Measurements from ENCODE around the gene XBP1. TPM values are rescaled to one million over a fixed set of nuclear protein-coding genes. Genes with fewer than 3 reads are reported as not detected.

XBP1 gene
- total and polyA plus RNA-seq, 2 of the 13 experiments (the other 11 are each of a cell fraction or from before 2014, with no cell fraction given): 416 to 427 TPM

- TF ChIP-seq ZBTB34 (CRISPR knock-in tag; IDR thresholded peaks at IDR 0.05) (no peak), HNF1A (IDR thresholded peaks at IDR 0.05; ENCODE audit: low read depth) (peak; percentile 98), HNF1A (CRISPR knock-in tag; IDR thresholded peaks at IDR 0.05; ENCODE audit: borderline replicate concordance) (peak; percentile 98), MEF2D (CRISPR knock-in tag; IDR thresholded peaks at IDR 0.05) (peak; percentile 19; the same call in 1 of the 2 replicates), MTF1 (CRISPR knock-in tag; IDR thresholded peaks at IDR 0.05) (no peak), IRX3 (CRISPR knock-in tag; IDR thresholded peaks at IDR 0.05; ENCODE audit: borderline replicate concordance, low read depth) (no peak), HES4 (CRISPR knock-in tag; IDR thresholded peaks at IDR 0.05; ENCODE audit: borderline replicate concordance) (no peak), TAF1 (CRISPR knock-in tag; IDR thresholded peaks at IDR 0.05) (no peak), ZSCAN29 (CRISPR knock-in tag; conservative IDR thresholded peaks at IDR 0.05) (peak; percentile 92), ZNF839 (CRISPR knock-in tag; IDR thresholded peaks at IDR 0.05; ENCODE audit: borderline replicate concordance) (no peak), ZNF275 (CRISPR knock-in tag; IDR thresholded peaks at IDR 0.05; ENCODE audit: borderline replicate concordance) (no peak), ZNF747 (CRISPR knock-in tag; IDR thresholded peaks at IDR 0.05; ENCODE audit: borderline replicate concordance) (0 out of 2 replicates have a peak, but pooled peaks have one; percentile 3), SP140L (CRISPR knock-in tag; IDR thresholded peaks at IDR 0.05; ENCODE audit: borderline replicate concordance) (no peak), ZNF460 (CRISPR knock-in tag; IDR thresholded peaks at IDR 0.05; ENCODE audit: borderline replicate concordance) (no peak), NR2F1 (CRISPR knock-in tag; IDR thresholded peaks at IDR 0.05) (no peak), DBP (CRISPR knock-in tag; IDR thresholded peaks at IDR 0.05; ENCODE audit: not compliant biosample characterization) (no peak), RORA (CRISPR knock-in tag; IDR thresholded peaks at IDR 0.05) (0 out of 2 replicates have a peak, but pooled peaks have one; percentile 46), HINFP (CRISPR knock-in tag; IDR thresholded peaks at IDR 0.05; ENCODE audit: low read depth) (no peak), ZNF644 (CRISPR knock-in tag; IDR thresholded peaks at IDR 0.05; ENCODE audit: low read depth) (no peak)
Measured at GRCh38 chr22:28783786-28784671, 16.3 kb downstream of the XBP1 start (continued).

Measured in HepG2 (cell line).